HG02610 (cell line): Measurements from ENCODE around the gene ZC3H14.
"Not testable (repeated sequence)": the region's sequence is repeated elsewhere in the genome, so short reads cannot be mapped to it uniquely, and the experiment has no call there.

Source experiments
- ATAC-seq: cut with Tn5 transposase; IDR thresholded peaks from one replicate; pipeline ENCODE4 v1.9.1; 2021; ENCODE audit warnings: mild to moderate bottlenecking, moderate library complexity; ENCODE audit not compliant: unreplicated experiment

The ZC3H14 gene

DNA sequence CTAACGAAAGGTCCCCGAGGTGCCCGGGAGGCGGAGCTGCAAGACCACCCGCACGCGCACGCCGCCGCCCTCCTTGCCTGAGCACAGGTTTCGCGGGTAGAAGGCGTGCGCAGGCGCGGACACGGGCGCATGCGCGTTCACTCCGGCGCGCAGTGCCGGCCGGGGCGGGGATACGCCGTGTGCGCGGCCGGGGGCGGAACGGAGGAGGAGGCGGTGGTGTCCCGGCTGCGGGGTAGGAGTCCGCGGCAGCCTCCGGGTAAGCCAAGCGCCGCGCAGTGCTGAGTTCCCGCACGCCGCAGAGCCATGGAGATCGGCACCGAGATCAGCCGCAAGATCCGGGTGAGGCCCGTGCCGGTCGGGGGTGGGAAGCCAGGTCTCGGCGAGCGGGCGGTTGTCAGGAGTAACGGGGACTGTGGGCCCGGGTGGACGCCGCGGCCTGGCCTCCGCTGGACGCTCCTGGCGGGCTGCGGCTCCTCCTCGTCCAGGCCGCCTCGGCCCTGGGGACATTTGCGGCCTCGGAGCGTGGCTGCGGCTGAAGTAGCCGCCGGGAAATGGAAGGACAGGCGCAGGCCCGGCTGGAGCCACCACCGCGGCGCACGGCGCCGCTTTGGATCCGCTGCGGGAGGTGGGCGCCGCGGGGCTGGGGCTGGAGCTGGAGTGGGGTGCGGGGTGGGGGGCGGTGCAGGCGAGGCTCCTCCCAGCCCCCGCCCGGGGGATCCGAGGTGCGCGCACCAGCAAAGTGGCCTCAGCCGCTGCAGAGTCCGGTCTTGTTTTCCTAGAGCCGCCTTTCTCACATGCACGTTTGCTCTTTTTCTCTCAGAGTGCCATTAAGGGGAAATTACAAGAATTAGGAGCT lies at the start of gene ZC3H14:
ZC3H14 (plus strand) TSS at position 207 of the 856 bp plus-strand sequence; CDS start at position 304, 97 bp downstream.
- peak; percentile 96 for ATAC-seq

DNA sequence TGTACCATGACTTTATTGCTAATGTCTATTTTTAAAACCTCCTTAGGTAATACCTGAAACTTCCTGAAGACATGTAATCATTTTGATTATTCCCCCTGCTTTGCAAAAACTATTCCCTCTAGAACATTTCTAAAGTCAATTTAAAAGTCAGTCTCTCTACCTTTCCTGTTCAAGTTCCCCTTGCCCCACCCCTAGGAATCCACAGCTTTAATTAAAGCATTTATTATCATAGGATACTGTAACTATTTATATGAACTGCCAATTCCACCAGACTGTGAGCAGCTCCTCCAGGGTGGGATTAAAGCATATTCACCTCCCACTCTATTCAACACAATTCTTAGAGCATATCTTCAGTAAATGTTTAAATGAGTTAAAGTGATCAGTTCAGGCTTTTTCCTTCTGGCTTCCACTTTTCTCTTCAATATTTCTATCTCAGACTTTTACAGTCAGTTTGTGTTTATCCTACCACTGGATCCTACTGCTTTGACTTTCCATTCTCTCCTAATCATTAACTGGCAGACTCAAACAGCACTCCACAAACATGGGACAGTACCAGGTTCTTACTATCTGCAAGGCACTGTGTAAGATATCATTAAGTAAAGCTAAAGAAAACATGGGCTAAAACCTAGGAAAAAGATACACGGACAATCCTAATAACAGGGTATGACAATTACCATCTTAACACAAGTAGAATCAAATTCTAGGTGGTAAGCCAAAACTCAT lies 47.2 kb upstream of the ZC3H14 start:
- no peak for ATAC-seq

- no peak for ATAC-seq
These were observed 45.9 kb upstream of the ZC3H14 start for GRCh38 chr14:88516861-88517357.

- ATAC-seq, result no peak
These were observed 44.0 kb upstream of the ZC3H14 start for GRCh38 chr14:88518592-88519512.

GRCh38 chr14:88519907-88520306 lies 42.9 kb upstream of the ZC3H14 start:
- ATAC-seq, result no peak

- no peak for ATAC-seq
These were observed 41.0 kb upstream of the ZC3H14 start for GRCh38 chr14:88521818-88522217.

- ATAC-seq, result no peak
These were observed 40.4 kb upstream of the ZC3H14 start for GRCh38 chr14:88522393-88522792.

DNA sequence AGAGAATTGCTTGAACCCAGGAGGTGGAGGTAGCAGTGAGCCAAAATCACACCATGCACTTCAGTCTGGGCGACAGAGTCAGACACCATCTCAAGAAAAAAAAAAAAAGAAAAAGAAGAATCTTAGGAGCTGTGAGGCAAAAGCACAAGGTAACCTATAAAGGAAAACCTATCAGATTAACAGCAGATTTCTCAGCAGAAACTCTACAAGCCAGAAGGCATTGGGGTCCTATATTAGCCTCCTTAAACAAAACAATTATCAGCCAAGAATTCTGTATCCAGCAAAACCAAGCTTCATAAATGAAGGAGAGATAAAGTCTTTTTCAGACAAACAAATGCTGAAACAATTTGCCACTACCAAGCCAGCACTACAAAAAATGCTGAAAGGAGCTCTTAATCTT lies 32.9 kb upstream of the ZC3H14 start:
- ATAC-seq, result not testable (repeated sequence)

GRCh38 chr14:88533064-88533602 lies 29.7 kb upstream of the ZC3H14 start:
- ATAC-seq, result no peak

DNA sequence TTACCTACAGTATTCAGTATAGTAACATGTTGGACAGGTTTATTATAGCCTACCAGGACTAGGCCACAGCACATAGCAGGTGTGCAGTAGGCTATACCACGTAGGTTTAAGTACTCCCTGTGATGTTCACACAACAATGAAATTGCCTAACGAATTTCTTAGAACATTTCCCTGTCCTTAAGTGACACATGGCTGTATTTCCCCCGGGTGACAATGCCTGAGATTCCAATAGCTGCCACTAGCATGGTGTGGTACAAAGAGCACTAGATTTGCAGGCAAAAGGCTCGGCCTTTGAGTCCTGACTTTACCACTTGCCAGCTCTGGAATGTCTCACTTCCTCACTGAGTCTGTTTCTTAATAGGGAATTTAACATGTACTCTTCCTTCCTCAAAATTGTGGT lies 27.7 kb upstream of the ZC3H14 start:
- ATAC-seq, result no peak

- ATAC-seq, result no peak
These were observed 27.0 kb upstream of the ZC3H14 start for GRCh38 chr14:88535813-88536212.

- ATAC-seq, result no peak
These were observed 21.5 kb upstream of the ZC3H14 start for GRCh38 chr14:88541324-88541723.

GRCh38 chr14:88542857-88543795 lies 19.7 kb upstream of the ZC3H14 start:
- no peak for ATAC-seq

DNA sequence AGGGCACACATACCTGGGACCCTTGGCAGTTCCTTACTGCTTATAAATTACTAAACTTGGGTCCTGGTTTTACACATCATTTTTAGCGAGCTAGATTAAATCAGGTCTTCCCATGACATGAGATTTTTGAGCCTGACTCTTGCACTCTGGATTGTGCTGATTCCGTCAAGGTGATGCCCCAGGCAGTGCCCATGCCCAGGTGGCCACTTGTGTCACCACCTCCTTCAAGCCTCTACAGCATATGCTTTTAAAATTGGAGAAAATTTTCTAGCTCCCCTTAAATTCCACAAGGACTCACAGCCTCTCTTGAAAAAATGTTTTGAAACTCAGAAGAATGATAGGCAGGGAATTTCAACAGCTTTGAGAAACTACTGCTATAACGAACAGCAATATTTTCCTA lies 17.6 kb upstream of the ZC3H14 start:
- ATAC-seq, result no peak

- no peak for ATAC-seq
These were observed 16.0 kb upstream of the ZC3H14 start for GRCh38 chr14:88546621-88547385.

GRCh38 chr14:88547386-88547780 lies 15.5 kb upstream of the ZC3H14 start:
- no peak for ATAC-seq

DNA sequence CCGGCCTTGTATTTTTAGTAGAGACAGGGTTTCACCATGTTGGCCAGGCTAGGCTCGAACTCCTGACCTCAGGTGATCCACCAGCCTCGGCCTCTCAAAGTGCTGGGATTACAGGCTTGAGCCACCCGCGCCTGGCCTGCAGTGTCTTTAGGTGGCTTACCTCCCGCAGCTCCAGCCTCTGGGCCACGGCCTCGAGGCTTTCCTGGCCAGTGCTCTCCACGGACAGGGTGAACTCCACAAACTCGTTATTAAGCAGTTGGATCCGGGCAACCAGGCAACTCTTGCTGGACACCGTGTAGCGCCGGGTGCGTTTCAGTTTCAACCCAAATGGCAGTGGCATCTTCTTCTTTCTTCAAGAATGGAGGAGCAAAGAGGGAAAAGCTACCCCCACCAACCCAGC lies 12.8 kb upstream of the ZC3H14 start:
- ATAC-seq, result no peak

DNA sequence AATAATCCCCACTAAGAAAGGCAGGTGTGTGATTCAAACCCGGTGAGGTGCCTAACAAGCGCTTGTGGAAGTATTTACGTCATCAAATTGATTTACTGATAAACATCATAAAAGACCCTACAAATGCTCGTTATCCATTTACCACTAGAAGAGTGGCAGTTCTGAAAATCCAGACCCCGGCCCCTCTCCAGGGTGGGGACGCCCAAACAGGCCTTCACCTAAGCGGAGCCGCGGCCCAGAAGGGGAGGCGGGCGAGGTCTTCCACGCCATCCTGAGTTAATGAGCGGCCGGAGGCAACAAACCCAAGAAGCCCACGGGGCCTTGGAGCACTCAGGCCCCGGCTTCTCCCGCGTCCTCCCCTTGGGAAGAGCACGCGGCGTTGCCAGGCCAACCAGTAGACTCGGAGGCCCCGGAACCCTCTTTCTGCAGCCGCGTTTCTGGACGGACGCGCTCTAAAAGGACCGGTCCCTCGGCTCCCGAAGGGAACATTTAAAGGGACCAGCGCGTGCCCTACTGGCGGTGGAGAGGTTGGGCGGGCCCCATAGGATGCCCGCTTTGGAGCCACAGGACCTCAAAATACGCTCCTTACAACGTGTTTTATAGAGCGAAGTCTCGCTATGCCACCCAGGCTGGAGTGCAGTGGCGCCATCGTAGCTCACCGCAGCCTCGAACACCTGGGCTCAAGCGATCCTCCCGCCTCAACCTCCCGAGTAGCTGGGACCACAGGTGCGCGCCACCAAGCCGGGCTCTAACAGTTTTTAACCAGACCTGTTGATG lies 11.6 kb upstream of the ZC3H14 start:
- no peak for ATAC-seq
